ENCODE results near the gene NRG2. TPM values are rescaled to one million over a fixed set of nuclear protein-coding genes. Genes with fewer than 3 reads are reported as not detected.

Gene NRG2
- total and polyA plus RNA-seq, 2 experiments from 2014 or later, result 0.37 to 1.3 TPM

DNA sequence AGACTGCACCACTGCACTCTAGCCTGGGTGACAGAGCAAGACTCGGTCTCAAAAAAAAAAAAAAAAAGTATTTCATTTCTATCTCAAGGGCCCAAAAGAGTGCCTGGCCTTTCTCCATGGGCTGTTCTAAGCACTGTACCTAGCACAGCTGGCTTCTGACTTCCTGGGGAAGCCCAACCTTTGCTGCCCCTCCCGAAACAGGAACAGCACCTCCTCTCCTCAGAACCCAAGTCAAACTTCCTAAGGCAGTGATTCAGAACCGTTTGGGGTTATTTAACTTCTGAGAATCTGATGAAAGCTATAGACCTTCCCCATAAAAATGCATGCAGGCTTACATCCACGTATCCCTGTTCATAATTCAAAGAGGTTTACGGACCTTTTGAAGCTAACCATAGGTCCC lies 57.8 kb downstream of the NRG2 start (continued):
- no peak for TF ChIP-seq POLR2AphosphoS5 (IDR thresholded peaks at IDR 0.05; ENCODE audit: low read depth)
- no peak for TF ChIP-seq ZNF331 (CRISPR knock-in tag; IDR thresholded peaks at IDR 0.05; ENCODE audit: low read depth)
- no peak for TF ChIP-seq EZH2 (IDR thresholded peaks at IDR 0.05; ENCODE audit: low read depth, unreplicated experiment)
- no peak for TF ChIP-seq ZNF114 (CRISPR knock-in tag; IDR thresholded peaks at IDR 0.05)
- TF ChIP-seq, protein P1, sequence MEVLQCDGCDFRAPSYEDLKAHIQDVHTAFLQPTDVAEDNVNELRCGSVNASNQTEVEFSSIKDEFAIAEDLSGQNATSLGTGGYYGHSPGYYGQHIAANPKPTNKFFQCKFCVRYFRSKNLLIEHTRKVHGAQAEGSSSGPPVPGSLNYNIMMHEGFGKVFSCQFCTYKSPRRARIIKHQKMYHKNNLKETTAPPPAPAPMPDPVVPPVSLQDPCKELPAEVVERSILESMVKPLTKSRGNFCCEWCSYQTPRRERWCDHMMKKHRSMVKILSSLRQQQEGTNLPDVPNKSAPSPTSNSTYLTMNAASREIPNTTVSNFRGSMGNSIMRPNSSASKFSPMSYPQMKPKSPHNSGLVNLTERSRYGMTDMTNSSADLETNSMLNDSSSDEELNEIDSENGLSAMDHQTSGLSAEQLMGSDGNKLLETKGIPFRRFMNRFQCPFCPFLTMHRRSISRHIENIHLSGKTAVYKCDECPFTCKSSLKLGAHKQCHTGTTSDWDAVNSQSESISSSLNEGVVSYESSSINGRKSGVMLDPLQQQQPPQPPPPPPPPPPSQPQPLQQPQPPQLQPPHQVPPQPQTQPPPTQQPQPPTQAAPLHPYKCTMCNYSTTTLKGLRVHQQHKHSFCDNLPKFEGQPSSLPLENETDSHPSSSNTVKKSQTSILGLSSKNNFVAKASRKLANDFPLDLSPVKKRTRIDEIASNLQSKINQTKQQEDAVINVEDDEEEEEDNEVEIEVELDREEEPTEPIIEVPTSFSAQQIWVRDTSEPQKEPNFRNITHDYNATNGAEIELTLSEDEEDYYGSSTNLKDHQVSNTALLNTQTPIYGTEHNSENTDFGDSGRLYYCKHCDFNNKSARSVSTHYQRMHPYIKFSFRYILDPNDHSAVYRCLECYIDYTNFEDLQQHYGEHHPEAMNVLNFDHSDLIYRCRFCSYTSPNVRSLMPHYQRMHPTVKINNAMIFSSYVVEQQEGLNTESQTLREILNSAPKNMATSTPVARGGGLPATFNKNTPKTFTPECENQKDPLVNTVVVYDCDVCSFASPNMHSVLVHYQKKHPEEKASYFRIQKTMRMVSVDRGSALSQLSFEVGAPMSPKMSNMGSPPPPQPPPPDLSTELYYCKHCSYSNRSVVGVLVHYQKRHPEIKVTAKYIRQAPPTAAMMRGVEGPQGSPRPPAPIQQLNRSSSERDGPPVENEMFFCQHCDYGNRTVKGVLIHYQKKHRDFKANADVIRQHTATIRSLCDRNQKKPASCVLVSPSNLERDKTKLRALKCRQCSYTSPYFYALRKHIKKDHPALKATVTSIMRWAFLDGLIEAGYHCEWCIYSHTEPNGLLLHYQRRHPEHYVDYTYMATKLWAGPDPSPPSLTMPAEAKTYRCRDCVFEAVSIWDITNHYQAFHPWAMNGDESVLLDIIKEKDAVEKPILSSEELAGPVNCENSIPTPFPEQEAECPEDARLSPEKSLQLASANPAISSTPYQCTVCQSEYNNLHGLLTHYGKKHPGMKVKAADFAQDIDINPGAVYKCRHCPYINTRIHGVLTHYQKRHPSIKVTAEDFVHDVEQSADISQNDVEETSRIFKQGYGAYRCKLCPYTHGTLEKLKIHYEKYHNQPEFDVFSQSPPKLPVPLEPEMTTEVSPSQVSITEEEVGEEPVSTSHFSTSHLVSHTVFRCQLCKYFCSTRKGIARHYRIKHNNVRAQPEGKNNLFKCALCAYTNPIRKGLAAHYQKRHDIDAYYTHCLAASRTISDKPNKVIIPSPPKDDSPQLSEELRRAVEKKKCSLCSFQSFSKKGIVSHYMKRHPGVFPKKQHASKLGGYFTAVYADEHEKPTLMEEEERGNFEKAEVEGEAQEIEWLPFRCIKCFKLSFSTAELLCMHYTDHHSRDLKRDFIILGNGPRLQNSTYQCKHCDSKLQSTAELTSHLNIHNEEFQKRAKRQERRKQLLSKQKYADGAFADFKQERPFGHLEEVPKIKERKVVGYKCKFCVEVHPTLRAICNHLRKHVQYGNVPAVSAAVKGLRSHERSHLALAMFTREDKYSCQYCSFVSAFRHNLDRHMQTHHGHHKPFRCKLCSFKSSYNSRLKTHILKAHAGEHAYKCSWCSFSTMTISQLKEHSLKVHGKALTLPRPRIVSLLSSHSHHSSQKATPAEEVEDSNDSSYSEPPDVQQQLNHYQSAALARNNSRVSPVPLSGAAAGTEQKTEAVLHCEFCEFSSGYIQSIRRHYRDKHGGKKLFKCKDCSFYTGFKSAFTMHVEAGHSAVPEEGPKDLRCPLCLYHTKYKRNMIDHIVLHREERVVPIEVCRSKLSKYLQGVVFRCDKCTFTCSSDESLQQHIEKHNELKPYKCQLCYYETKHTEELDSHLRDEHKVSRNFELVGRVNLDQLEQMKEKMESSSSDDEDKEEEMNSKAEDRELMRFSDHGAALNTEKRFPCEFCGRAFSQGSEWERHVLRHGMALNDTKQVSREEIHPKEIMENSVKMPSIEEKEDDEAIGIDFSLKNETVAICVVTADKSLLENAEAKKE (CRISPR knock-in tag; IDR thresholded peaks at IDR 0.05), result no peak
- TF ChIP-seq STAT1 (IDR thresholded peaks at IDR 0.05; ENCODE audit: unreplicated experiment), result no peak
- no peak for TF ChIP-seq NANOG (IDR thresholded peaks at IDR 0.05; ENCODE audit: borderline replicate concordance)
- TF ChIP-seq JUNB (IDR thresholded peaks at IDR 0.05; ENCODE audit: unreplicated experiment), result no peak

DNA sequence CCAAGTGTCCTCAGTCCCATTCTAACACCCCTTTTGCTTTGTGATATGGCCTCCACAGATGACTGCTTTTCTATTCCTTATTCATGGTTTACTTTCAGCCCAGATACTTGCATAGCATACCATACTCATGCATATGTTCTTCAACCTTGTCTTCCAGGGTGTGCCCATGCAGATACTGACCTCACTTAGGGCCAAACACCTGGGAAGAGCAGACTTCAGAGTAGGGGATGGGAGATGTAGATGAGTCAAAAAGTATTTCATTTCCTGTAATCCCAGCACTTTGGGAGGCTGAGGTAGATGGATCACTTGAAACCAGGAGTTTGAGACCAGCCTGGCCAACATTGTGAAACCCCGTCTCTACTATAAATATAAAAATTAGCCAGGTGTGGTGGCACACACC lies 58.3 kb downstream of the NRG2 start:
- Mint-ChIP-seq H3K27ac (no peak overlapping the region), H3K27me3 (ENCODE audit: insufficient read depth, low read depth, poor library complexity) (peaks cover 6% of the 10 kb centered on the region), H3K4me1 (peaks cover 12% of the 10 kb centered on the region), H3K36me3 (ENCODE audit: low read depth) (no peaks in the 10 kb centered on the region), H3K9me3 (no peaks in the 10 kb centered on the region), H3K4me3 (no peak overlapping the region)
- no peaks in the 10 kb centered on the region for H3K36me3 ChIP-seq (ENCODE audit: insufficient read depth)
- no peak overlapping the region for H3K4me2 ChIP-seq
- no peaks in the 10 kb centered on the region for H3K9me2 ChIP-seq (ENCODE audit: insufficient read depth)
- H3K4me1 ChIP-seq (ENCODE audit: insufficient read depth), result peaks cover 6% of the 10 kb centered on the region; the same call in 1 of the 2 replicates
- H2AFZ ChIP-seq, result no peak overlapping the region
- H3K4me3 ChIP-seq, result no peak overlapping the region
- no peaks in the 10 kb centered on the region for H3K79me2 ChIP-seq (replicated peaks; ENCODE audit: insufficient read depth)
- no peak for DNase-seq (ENCODE audit: low spot score)
- no peaks in the 10 kb centered on the region for H3K27me3 ChIP-seq (ENCODE audit: insufficient read depth)
- no peaks in the 10 kb centered on the region for H4K20me1 ChIP-seq (replicated peaks; ENCODE audit: insufficient read depth)
- no peak overlapping the region for H3K27ac ChIP-seq (ENCODE audit: low read depth)
- H3F3A ChIP-seq (replicated peaks; ENCODE audit: low read depth), result no peaks in the 10 kb centered on the region
- ATAC-seq, result no peak
- TF ChIP-seq, protein P2, sequence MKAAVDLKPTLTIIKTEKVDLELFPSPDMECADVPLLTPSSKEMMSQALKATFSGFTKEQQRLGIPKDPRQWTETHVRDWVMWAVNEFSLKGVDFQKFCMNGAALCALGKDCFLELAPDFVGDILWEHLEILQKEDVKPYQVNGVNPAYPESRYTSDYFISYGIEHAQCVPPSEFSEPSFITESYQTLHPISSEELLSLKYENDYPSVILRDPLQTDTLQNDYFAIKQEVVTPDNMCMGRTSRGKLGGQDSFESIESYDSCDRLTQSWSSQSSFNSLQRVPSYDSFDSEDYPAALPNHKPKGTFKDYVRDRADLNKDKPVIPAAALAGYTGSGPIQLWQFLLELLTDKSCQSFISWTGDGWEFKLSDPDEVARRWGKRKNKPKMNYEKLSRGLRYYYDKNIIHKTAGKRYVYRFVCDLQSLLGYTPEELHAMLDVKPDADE (IDR thresholded peaks at IDR 0.05), result no peak
- TF ChIP-seq POLR2AphosphoS5 (IDR thresholded peaks at IDR 0.05; ENCODE audit: low read depth), result no peak
- TF ChIP-seq, protein P1 (CRISPR knock-in tag; IDR thresholded peaks at IDR 0.05), result no peak

Measured in GM23338 (cell line).